Endodermal cell (in vitro differentiated cells): ENCODE measurements around the gene LMO7. TPM values are rescaled to one million over a fixed set of nuclear protein-coding genes. Genes with fewer than 3 reads are reported as not detected.
A peak's percentile ranks its signal among the peaks of the same experiment; 100 is the strongest.
"Not testable (repeated sequence)": the region's sequence is repeated elsewhere in the genome, so short reads cannot be mapped to it uniquely, and the experiment has no call there.

Source experiments
- DNase-seq: peaks from one replicate; pipeline ENCODE4 v3.0.0-alpha.2; 2017
- H3K27ac ChIP-seq: 2 replicates; pipeline ENCODE4 v1.5.1; 2013; ENCODE audit warnings: mild to moderate bottlenecking, low read depth, low read length, moderate library complexity
- H3K27me3 ChIP-seq: 2 replicates; pipeline ENCODE4 v1.6.1; 2013; ENCODE audit warnings: mild to moderate bottlenecking, low read length, moderate library complexity; ENCODE audit not compliant: insufficient read depth, control insufficient read depth, poor library complexity, severe bottlenecking
- H3K36me3 ChIP-seq: 2 replicates; pipeline ENCODE4 v1.7.0; 2013; ENCODE audit warnings: mild to moderate bottlenecking, low read length, moderate library complexity; ENCODE audit not compliant: control insufficient read depth, insufficient read depth
- H3K4me1 ChIP-seq: one replicate; pipeline ENCODE4 v1.7.0; 2013; ENCODE audit warnings: low read length; ENCODE audit not compliant: control insufficient read depth, insufficient read depth
- H3K4me3 ChIP-seq: 2 replicates; pipeline ENCODE4 v1.5.1; 2013; ENCODE audit warnings: mild to moderate bottlenecking, low read length, moderate library complexity
- H3K9ac ChIP-seq: 2 replicates; pipeline ENCODE4 v1.6.1; 2013; ENCODE audit warnings: mild to moderate bottlenecking, low read length, moderate library complexity; ENCODE audit not compliant: poor library complexity, severe bottlenecking; ENCODE audit errors: extremely low read depth
- H3K9me3 ChIP-seq: 2 replicates; pipeline ENCODE4 v1.6.1; 2013; ENCODE audit warnings: mild to moderate bottlenecking, low read length, moderate library complexity; ENCODE audit not compliant: control insufficient read depth
- H3K27ac Mint-ChIP-seq: 2 replicates; pipeline ENCODE4 v1.8.0; 2020; ENCODE audit warnings: mixed read lengths
- H3K27me3 Mint-ChIP-seq: 2 replicates; pipeline ENCODE4 v1.8.0; 2021; ENCODE audit warnings: mild to moderate bottlenecking, mixed read lengths; ENCODE audit not compliant: insufficient read depth
- H3K36me3 Mint-ChIP-seq: 2 replicates; pipeline ENCODE4 v1.8.0; 2020; ENCODE audit warnings: low read depth, mixed read lengths
- H3K4me1 Mint-ChIP-seq: 2 replicates; pipeline ENCODE4 v1.8.0; 2020; ENCODE audit warnings: mixed read lengths
- H3K4me3 Mint-ChIP-seq: 2 replicates; pipeline ENCODE4 v1.8.0; 2020; ENCODE audit warnings: mild to moderate bottlenecking, moderate library complexity, mixed read lengths
- H3K9me3 Mint-ChIP-seq: 2 replicates; pipeline ENCODE4 v1.8.0; 2020; ENCODE audit warnings: mild to moderate bottlenecking, mixed read lengths
- WGBS, 2 experiments: methylation state at CpG; one replicate each; pipeline versions ENCODE4 v1.1.5 to v1.1.7; 2013; ENCODE audit warnings: missing lambda C conversion rate in 2 of 2, mixed read lengths in 1 of 2; ENCODE audit not compliant: insufficient coverage in 1 of 2, insufficient read length in 1 of 2; 5-methylcytosine and 5-hydroxymethylcytosine counted together
- total RNA-seq, 2 donors: library from RNA; stranded (reverse); fragmentation: NEBNext Ultra II Directional in 1 of 2; extraction: Animal tissue kit (Norgen Biotek cat#: 25700) in 1 of 2; gene quantifications; 2 replicates in 1 of 2; 3 replicates in 1 of 2; pipeline ENCODE4 v1.2.1, GENCODE V29; 2021
- TF ChIP-seq, protein P1 (sequence below): fragments of 200-600 bp; sonication (generic); conservative IDR thresholded peaks from 2 replicates; pipeline ENCODE4 v1.5.0; 2021; ENCODE audit warnings: antibody characterized with exemption, mild to moderate bottlenecking

LMO7 gene
- total RNA-seq, 2 donors from 2014 or later: 9.9 to 14.1 TPM

DNA sequence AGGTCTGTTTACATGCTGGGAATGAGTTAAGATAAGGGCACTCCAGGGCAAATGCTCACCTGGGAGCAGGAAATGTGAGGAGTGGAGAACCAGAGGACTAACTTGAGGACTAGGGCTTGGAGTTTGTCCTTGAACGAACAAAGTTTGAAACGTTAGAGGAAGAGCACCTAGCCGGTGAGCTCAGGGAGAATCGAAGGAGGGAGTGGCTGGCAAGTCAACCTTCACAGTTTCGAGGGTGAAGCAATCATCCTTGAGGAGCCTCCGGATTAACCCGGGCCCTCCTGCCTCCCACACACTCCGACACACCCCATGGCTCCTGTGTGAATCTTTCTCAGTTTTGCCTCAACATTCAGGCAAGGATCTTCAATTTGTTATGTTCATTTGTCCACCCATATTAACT, 58.6 kb downstream of the LMO7 start:
- no peaks in the 10 kb centered on the region for H3K27me3 Mint-ChIP-seq
- H3K27me3 ChIP-seq: no peaks in the 10 kb centered on the region
- no peak overlapping the region for H3K4me3 Mint-ChIP-seq
- H3K27ac Mint-ChIP-seq: peak overlapping the region; percentile 59
- no peaks in the 10 kb centered on the region for H3K36me3 ChIP-seq
- H3K27ac ChIP-seq: no peak overlapping the region
- H3K36me3 Mint-ChIP-seq: peaks cover 15% of the 10 kb centered on the region
- peaks cover 33% of the 10 kb centered on the region for H3K4me1 Mint-ChIP-seq
- peaks cover 15% of the 10 kb centered on the region for H3K9me3 ChIP-seq
- peaks cover 4% of the 10 kb centered on the region for H3K4me1 ChIP-seq
- no peak for DNase-seq
- H3K9ac ChIP-seq: no peak overlapping the region
- no peak overlapping the region for H3K4me3 ChIP-seq
- WGBS, 2 experiments: 86 to 94% methylated on average over 8 of the region's 8 CpGs
- peaks cover 15% of the 10 kb centered on the region for H3K9me3 Mint-ChIP-seq
- TF ChIP-seq, protein P1, sequence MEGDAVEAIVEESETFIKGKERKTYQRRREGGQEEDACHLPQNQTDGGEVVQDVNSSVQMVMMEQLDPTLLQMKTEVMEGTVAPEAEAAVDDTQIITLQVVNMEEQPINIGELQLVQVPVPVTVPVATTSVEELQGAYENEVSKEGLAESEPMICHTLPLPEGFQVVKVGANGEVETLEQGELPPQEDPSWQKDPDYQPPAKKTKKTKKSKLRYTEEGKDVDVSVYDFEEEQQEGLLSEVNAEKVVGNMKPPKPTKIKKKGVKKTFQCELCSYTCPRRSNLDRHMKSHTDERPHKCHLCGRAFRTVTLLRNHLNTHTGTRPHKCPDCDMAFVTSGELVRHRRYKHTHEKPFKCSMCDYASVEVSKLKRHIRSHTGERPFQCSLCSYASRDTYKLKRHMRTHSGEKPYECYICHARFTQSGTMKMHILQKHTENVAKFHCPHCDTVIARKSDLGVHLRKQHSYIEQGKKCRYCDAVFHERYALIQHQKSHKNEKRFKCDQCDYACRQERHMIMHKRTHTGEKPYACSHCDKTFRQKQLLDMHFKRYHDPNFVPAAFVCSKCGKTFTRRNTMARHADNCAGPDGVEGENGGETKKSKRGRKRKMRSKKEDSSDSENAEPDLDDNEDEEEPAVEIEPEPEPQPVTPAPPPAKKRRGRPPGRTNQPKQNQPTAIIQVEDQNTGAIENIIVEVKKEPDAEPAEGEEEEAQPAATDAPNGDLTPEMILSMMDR: no peak

DNA sequence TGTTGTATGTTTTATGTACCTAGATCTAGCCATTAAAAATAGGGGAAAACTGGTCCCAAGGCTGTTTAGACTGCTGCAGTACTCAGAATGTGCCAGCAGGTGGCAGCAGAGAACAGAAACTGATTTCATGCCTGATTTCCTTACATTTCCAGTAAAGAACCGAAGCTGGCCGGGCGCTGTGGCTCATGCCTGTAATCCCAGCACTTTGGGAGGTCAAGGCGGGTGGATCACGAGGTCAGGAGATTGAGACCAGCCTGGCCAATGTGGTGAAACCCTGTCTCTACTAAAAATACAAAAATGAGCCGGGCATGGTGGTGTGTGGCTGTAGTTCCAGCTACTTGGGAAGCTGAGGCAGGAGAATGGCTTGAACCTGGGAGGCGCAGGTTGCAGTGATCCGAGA, 59.8 kb downstream of the LMO7 start:
- not testable (repeated sequence) for H3K27ac Mint-ChIP-seq, H3K27me3 Mint-ChIP-seq, H3K27me3 ChIP-seq, H3K9ac ChIP-seq, H3K4me3 ChIP-seq, H3K4me3 Mint-ChIP-seq, H3K36me3 ChIP-seq, H3K4me1 ChIP-seq, H3K27ac ChIP-seq
- H3K9me3 ChIP-seq: peaks cover 22% of the 10 kb centered on the region
- 60 to 66% methylated on average over 1 to 8 of the region's 8 CpGs for WGBS, 2 experiments
- TF ChIP-seq, protein P1: peak; percentile 96
- Mint-ChIP-seq H3K36me3 (peaks cover 27% of the 10 kb centered on the region), H3K4me1 (peaks cover 33% of the 10 kb centered on the region), H3K9me3 (peaks cover 27% of the 10 kb centered on the region)
- DNase-seq: peak; percentile 92

DNA sequence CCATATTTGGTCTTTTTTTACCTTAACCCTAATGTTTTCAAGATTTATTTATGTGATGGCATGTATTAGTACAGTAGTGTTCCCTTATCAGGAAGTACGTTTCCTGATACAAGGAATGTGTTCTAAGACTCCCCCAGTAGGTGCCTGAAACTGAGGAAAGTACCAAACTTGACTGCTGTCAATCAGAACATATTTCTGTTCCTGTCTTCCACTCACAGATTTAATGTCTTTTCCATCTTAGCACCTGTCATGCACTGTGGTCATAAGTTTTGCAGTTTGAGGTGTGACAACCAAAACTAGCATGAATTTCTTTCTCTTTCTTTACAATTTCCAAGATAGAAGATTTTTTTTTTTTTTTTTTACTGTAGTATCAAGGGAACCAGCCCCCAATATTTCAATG, 62.9 kb downstream of the LMO7 start:
- H3K4me3 ChIP-seq: peak overlapping the region; percentile 36
- Mint-ChIP-seq H3K4me1 (peaks cover 14% of the 10 kb centered on the region), H3K27ac (no peak overlapping the region), H3K4me3 (no peak overlapping the region), H3K27me3 (no peaks in the 10 kb centered on the region), H3K36me3 (peaks cover 31% of the 10 kb centered on the region), H3K9me3 (peaks cover 32% of the 10 kb centered on the region)
- H3K27ac ChIP-seq: no peak overlapping the region
- no peaks in the 10 kb centered on the region for H3K36me3 ChIP-seq
- H3K9ac ChIP-seq: no peak overlapping the region
- DNase-seq: no peak
- H3K9me3 ChIP-seq: peaks cover 22% of the 10 kb centered on the region
- H3K27me3 ChIP-seq: no peaks in the 10 kb centered on the region
- no peaks in the 10 kb centered on the region for H3K4me1 ChIP-seq
- TF ChIP-seq, protein P1: no peak
- WGBS, 2 experiments: 89 to 95% methylated on average over 1 of the region's 1 CpG

DNA sequence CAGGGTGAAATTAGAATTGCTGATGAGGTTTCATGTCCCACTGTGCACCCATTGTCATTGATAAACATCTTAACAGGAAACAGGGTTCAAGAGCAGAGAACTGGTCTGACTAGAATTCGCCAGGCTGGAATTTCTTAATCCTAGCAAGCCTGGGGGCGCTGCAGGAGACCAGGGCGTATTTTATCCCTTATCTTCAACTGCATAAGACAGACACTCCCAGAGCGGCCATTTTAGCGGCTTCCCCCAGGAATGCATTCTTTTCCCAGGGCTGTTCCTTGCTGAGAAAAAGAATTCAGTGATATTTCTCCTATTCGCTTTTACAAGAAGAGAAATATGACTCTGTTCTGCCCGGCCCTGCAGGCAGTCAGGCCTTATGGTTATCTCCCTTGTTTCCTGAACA, 63.6 kb downstream of the LMO7 start:
- H3K36me3 Mint-ChIP-seq: peaks cover 31% of the 10 kb centered on the region
- H3K4me3 ChIP-seq, H3K27me3 ChIP-seq, H3K27ac Mint-ChIP-seq, H3K27ac ChIP-seq, H3K4me1 ChIP-seq, H3K36me3 ChIP-seq, H3K4me3 Mint-ChIP-seq, H3K9ac ChIP-seq, H3K27me3 Mint-ChIP-seq: not testable (repeated sequence)
- peaks cover 22% of the 10 kb centered on the region for H3K9me3 ChIP-seq
- H3K4me1 Mint-ChIP-seq: peaks cover 14% of the 10 kb centered on the region
- peaks cover 32% of the 10 kb centered on the region for H3K9me3 Mint-ChIP-seq
- peak; percentile 53 for DNase-seq
- 93 to 94% methylated on average over 4 to 7 of the region's 7 CpGs for WGBS, 2 experiments
